Embryonic facial prominence (tissue), 1 donor: ENCODE results near the gene PEF1.

ENCODE experiments used
- DNase-seq: peaks from one replicate; pipeline ENCODE4 v3.0.0-alpha.2; 2016; ENCODE audit errors: extremely low spot score

Gene PEF1, protein sequence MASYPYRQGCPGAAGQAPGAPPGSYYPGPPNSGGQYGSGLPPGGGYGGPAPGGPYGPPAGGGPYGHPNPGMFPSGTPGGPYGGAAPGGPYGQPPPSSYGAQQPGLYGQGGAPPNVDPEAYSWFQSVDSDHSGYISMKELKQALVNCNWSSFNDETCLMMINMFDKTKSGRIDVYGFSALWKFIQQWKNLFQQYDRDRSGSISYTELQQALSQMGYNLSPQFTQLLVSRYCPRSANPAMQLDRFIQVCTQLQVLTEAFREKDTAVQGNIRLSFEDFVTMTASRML

GRCh38 chr1:31644560-31645273 lies at the start of gene PEF1:
Gene PEF1, minus strand, starts transcription at chr1:31644876. Its CDS starts 12 bp downstream, at chr1:31644864.
- DNase-seq = peak; percentile 98

DNA sequence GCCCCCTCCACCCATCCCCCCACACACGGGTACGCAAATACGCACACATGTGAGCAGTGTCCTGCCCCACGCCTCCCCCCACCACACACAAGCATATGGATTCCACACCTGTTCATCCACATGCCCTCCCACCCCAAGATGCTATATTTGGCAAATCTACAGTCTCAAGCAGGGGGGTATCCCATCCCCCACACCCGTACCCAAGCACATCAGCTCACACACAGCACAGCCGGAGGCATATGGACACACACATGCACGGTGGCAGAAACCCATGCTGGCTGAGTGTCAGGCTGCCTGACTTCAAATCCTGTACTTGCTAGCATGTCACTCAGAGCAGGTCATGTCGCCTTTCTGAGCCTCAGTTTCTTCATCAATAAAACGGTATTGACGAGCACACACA lies 48.6 kb upstream of the PEF1 start:
- DNase-seq = no peak

GRCh38 chr1:31691951-31692350 lies 47.3 kb upstream of the PEF1 start:
- no peak for DNase-seq

GRCh38 chr1:31691446-31691845 lies 46.8 kb upstream of the PEF1 start:
- DNase-seq = no peak

- DNase-seq = no peak
These were observed 46.2 kb upstream of the PEF1 start for GRCh38 chr1:31690921-31691320.

DNA sequence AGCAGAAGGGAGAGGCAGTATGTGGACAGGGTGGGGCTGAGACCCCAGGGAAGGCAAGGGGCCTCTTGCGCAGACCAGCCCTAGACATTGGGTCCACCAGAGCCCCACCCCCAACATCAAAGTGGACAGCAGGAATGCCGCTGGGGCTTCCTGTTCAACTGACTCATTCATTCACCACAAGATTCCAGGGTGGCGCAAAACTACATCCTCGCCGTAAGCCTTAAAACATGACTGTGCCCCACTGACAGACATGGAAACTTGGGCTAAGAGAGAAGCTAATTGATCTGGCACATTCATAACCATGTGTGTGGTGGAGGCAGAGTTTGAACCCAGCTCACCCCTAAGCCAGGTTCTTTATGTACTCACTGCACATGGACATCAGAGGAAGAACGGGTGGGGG lies 45.2 kb upstream of the PEF1 start:
- DNase-seq = no peak

DNA sequence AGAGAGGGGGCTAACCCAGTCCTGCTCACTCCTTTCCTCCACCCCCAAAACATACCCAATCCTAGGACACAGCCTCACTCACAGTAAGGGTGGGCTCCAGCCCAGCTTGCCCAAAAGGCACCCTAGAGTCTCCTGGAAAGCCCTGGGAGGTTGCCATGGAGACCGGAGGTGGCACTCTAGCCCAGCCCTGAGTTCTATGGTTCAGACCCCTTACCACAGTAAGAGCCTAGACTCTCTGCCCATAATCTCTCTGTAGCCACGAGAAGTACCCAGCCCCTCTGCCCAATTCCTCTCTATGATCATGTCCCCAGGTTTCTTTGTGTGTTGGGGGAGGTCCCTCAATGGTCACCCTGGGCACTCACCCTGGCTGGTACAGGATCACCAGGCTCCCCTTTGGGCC lies 44.7 kb upstream of the PEF1 start:
- DNase-seq = no peak

GRCh38 chr1:31688233-31688918 lies 43.7 kb upstream of the PEF1 start:
- no peak for DNase-seq

DNA sequence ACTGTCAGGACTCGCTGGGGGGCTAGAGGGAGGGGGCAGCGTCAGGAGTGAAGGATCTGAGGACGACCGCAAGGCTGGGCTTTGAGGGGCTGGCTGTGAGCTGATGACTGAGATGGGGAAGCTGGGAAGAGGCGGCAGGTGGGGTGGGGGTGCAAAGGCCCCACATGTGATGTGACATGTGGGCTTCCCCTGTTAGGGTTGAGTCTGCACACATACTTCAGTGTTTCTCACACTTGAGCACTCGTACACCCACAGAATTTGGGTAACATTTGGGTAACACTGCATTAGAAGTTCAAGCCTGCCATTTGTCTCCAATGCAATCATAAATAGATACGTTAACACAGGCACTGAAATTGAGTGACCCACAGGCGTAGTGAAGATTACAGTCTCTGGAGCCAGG lies 42.9 kb upstream of the PEF1 start:
- DNase-seq = no peak

DNA sequence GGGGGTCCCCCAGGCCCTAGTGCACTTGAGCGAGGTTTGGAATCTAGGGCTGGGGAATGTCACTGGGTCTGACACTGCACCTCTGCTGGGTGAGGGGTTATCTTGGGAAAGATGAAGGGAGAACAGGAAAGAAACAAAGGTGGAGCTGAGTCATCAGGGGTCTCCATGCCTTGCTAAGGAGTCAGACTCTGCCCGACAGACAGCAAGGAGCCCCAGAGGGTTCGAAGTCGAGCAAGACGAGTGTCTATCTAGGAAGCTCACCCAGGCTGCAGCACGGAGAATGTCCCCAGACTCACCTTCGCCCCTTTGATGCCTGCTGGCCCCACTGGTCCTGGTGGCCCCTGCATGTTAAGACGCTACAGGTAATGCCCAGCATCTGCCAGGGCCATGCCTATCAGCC lies 41.1 kb upstream of the PEF1 start:
- DNase-seq = no peak

- no peak for DNase-seq
These were observed 39.3 kb upstream of the PEF1 start for GRCh38 chr1:31683997-31684396.

DNA sequence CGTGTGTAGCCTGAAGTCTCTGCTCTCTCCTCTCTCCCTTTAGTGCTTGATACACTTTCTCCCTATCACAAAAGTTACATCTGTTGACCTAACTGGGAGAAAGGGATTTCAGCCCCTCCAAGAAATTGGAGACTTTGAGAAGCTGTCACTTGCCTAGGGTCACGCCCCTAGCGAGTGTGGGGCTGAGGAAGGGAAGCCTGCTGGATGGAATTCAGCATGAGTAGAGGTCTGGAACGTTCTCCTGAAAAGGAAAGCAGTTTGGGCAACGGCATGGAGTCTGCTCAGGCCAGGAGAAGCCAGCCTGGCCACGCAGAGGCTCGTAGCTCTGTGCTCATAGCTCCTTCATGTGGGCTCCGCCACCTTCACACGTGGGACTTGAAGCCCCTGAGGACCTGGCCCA lies 36.7 kb upstream of the PEF1 start:
- DNase-seq = no peak

DNA sequence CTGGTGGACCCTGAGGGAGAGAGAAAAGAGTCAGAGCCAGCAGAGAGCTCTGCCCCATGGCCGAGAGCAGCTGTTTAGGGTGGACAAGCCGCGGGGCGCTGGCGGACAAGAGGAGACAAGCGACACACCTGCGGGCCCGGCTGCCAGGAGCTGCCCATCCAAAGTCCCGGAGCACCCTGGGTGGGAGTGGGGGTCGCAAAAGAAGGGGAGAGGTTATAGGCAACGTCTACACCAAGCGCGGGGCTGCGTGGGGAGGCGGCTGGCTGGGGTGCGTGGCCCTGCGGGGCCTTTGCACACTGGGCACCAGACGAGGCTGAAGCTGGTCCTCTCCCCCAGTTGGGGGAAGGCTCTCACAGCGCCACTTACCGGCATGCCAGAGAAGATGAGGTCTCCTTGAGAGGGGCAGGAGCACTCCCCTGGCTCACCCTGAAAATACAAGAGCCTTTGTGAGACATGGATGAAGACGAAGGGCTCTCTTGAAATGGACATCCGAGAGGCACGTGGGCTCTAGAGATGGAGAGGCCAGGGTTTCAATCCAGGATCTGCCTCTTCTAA lies 35.1 kb upstream of the PEF1 start:
- no peak for DNase-seq

DNA sequence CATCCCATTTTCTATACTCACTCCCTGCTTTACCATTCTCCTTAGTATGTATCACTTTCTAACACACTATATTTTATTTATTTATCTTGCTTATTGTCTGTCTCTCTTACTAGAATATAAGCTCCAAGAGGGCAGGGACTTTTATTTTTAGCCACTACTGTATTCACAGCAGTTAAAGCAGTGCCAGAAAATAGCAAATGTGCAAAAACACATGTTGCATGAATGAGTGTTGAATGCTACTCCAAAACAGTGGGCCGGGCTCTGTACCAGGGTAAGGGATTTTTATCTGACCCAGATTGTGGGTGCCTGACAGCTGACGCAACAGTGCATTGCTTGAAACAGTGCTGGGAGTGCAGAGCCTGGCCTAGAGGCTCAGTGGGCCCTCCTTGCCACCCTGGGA lies 34.4 kb upstream of the PEF1 start:
- DNase-seq = no peak

DNA sequence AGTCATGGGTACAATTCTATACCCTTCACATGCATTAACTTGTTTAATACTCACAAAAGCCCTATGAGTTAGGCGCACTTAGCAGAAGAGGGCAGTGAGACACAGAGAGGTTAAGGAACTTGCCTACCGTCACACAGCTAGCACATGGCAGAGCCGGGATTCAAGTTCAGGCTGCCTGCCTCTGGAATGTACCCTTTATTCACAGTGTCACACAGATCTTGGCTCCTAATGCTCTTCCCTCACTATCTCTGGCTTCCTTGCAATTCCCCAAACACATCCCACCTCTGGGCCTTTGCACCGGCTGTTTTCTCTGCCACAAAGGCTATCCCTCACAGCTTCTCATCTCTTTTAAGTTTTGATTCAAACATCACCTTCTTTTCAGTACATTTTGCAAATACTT lies 34.0 kb upstream of the PEF1 start:
- no peak for DNase-seq

DNA sequence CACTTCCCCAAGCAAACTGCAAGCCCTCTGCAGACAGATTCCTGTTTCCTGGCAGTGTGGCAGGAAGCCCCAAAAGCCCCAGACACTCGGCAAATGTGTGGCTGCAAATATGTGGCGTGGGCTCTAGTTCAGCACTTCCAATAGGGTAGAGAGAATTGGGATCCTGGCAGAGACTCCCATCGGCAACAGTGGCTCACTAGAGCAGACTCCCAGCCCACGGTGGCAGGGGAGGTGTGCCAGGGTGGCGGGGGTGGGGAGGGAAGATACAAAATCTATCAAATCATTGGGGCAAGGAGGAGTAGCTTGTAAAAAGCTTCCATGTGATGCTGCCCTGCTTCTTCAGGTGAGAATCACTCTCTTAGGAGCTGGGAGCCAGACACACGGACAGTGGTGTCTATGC lies 33.3 kb upstream of the PEF1 start:
- DNase-seq = no peak

DNA sequence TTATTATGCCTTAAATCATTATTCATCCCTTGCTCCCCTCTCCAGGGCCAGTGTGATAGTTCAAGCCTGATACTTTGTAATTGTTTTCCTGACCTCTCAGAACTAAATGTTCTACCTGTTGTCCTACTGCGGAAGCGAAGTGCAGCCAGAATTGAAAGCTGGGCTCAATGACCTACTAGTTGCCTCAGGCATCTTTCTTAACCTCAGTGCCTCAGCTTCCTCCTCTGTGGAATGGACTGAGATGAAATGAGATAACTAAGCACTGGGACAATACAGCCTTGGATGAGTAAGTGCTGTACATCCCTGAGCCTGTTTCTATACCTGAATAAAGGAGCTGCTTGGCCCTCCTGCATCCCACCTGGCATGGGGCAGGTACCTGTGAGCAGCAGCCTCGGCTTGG lies 32.7 kb upstream of the PEF1 start:
- DNase-seq = no peak

GRCh38 chr1:31675756-31676155 lies 31.1 kb upstream of the PEF1 start:
- DNase-seq = no peak

DNA sequence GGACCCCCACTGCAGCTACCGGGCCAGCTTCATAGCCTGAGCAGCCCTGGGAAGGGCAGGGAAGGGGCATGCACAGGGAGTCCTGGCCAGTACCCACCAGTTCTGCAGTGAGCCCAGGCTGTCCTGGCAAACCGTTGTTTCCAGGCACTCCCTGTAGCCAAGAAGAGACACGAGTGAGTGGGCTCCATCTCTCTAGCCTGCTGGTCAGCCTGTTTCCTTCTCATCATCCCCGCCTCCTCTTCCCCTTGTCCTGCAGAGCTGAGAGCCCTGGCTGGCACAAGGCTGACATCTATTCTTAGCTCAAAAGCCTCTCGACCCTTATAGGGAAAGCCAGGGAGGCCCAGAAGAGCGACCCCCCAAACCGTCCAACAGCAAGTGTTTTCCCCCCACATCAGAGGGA lies 30.5 kb upstream of the PEF1 start:
- no peak for DNase-seq

DNA sequence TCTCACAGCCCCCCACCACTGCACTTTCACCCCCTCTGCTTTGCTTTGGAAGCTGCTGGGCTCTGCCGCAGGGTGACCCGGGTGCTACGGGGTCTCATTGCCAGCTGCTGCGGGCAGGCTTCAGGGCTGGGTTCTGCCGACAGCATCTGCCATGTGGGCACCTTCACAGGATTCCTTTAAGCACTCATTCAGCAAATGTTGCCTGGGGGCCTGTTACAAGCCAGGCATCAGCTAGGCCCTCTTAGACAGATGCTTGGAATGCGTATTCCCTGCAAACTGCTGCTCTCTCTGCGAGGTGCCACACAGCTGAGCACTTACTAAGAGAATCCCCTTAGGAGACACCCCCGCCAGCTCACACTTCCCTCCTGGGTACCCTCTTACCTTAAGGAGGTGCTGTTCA lies 29.9 kb upstream of the PEF1 start:
- DNase-seq = no peak

- DNase-seq = no peak
These were observed 28.8 kb upstream of the PEF1 start for GRCh38 chr1:31673433-31673832.

DNA sequence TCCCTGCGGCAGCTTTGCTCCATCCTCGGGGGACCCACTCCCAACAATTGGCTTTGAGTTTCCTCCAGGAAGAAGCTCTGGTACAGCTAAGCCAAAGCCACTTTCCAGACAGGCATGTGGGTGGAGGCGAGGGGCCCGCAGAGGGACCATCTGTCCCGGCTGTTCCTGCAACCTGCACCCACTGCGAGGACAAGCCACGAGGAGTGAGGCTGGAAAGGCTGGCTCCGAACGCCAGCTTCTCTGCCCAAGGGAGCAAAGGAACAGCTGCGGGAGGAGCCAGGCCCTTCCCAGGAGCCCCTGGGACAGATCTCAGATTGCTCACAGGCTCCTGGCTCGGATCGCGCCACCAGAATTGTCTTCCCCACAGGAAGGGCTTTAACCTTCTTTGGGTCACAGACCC lies 28.3 kb upstream of the PEF1 start:
- DNase-seq = no peak
